ENCODE data around the gene GALNT2. TPM values are rescaled to one million over a fixed set of nuclear protein-coding genes. Genes with fewer than 3 reads are reported as not detected.

The GALNT2 gene
- total RNA-seq, 1 donor from 2014 or later = 36.0 TPM

- no peak overlapping the region for H3K27ac ChIP-seq (ENCODE audit: low read depth, low read length)
Measured at GRCh38 chr1:230142608-230143210, 75.7 kb downstream of the GALNT2 start.

GRCh38 chr1:230143534-230143933 lies 76.5 kb downstream of the GALNT2 start:
- Histone ChIP-seq H3K27ac (ENCODE audit: low read depth, low read length) (no peak overlapping the region), H3K9me3 (ENCODE audit: control insufficient read depth in 3 of 3, low read length in 3 of 3) (no peaks in the 10 kb centered on the region), H3K4me1 (ENCODE audit: control insufficient read depth in 3 of 3, insufficient read depth in 3 of 3, low read length in 3 of 3) (peaks cover 71 to 90% (median 85%) of the 10 kb centered on the region in 3 donors), H3K27me3 (ENCODE audit: control insufficient read depth in 3 of 3, insufficient read depth in 3 of 3, low read length in 3 of 3) (no peaks in the 10 kb centered on the region), H3K9ac (ENCODE audit: low read depth in 1 of 3, low read length in 3 of 3) (no peak overlapping the region), H3K36me3 (ENCODE audit: control insufficient read depth in 3 of 3, insufficient read depth in 3 of 3, low read length in 3 of 3) (no peaks in the 10 kb centered on the region), H3K4me3 (ENCODE audit: low read length in 3 of 3) (no peak overlapping the region)

More at GRCh38 chr1:230142608-230143210, 75.7 kb downstream of the GALNT2 start:
- Histone ChIP-seq H3K4me3 (ENCODE audit: low read length in 3 of 3) (no peak overlapping the region), H3K27me3 (ENCODE audit: control insufficient read depth in 3 of 3, insufficient read depth in 3 of 3, low read length in 3 of 3) (no peaks in the 10 kb centered on the region), H3K36me3 (ENCODE audit: control insufficient read depth in 3 of 3, insufficient read depth in 3 of 3, low read length in 3 of 3) (no peaks in the 10 kb centered on the region), H3K9me3 (ENCODE audit: control insufficient read depth in 3 of 3, low read length in 3 of 3) (no peaks in the 10 kb centered on the region), H3K9ac (ENCODE audit: low read depth in 1 of 3, low read length in 3 of 3) (no peak overlapping the region), H3K4me1 (ENCODE audit: control insufficient read depth in 3 of 3, insufficient read depth in 3 of 3, low read length in 3 of 3) (peaks cover 69 to 84% (median 78%) of the 10 kb centered on the region in 3 donors)

GRCh38 chr1:230144010-230144614 lies 77.1 kb downstream of the GALNT2 start:
- H3K27ac ChIP-seq (ENCODE audit: low read depth, low read length) = no peak overlapping the region
- no peaks in the 10 kb centered on the region for H3K9me3 ChIP-seq (ENCODE audit: control insufficient read depth in 3 of 3, low read length in 3 of 3)
- H3K27me3 ChIP-seq (ENCODE audit: control insufficient read depth in 3 of 3, insufficient read depth in 3 of 3, low read length in 3 of 3) = no peaks in the 10 kb centered on the region
- no peaks in the 10 kb centered on the region for H3K36me3 ChIP-seq (ENCODE audit: control insufficient read depth in 3 of 3, insufficient read depth in 3 of 3, low read length in 3 of 3)
- H3K4me1 ChIP-seq (ENCODE audit: control insufficient read depth in 3 of 3, insufficient read depth in 3 of 3, low read length in 3 of 3) = peaks cover 74 to 92% (median 84%) of the 10 kb centered on the region in 3 donors
- no peak overlapping the region for H3K9ac ChIP-seq (ENCODE audit: low read depth in 1 of 3, low read length in 3 of 3)
- H3K4me3 ChIP-seq (ENCODE audit: low read length in 3 of 3) = no peak overlapping the region

- peak overlapping the region; percentile 34 for H3K27ac ChIP-seq (ENCODE audit: low read depth, low read length)
- H3K9ac ChIP-seq (ENCODE audit: low read depth in 1 of 3, low read length in 3 of 3) = no peak overlapping the region
- H3K4me3 ChIP-seq (ENCODE audit: low read length in 3 of 3) = no peak overlapping the region
- H3K27me3 ChIP-seq (ENCODE audit: control insufficient read depth in 3 of 3, insufficient read depth in 3 of 3, low read length in 3 of 3) = no peaks in the 10 kb centered on the region
- H3K4me1 ChIP-seq (ENCODE audit: control insufficient read depth in 3 of 3, insufficient read depth in 3 of 3, low read length in 3 of 3) = peaks cover 70 to 92% (median 77%) of the 10 kb centered on the region in 3 donors
- H3K9me3 ChIP-seq (ENCODE audit: control insufficient read depth in 3 of 3, low read length in 3 of 3) = no peaks in the 10 kb centered on the region
- no peaks in the 10 kb centered on the region for H3K36me3 ChIP-seq (ENCODE audit: control insufficient read depth in 3 of 3, insufficient read depth in 3 of 3, low read length in 3 of 3)
Measured at GRCh38 chr1:230144758-230145504, 77.9 kb downstream of the GALNT2 start.

GRCh38 chr1:230145505-230145899 lies 78.5 kb downstream of the GALNT2 start:
- H3K4me1 ChIP-seq (ENCODE audit: control insufficient read depth in 3 of 3, insufficient read depth in 3 of 3, low read length in 3 of 3) = peaks cover 66 to 92% (median 74%) of the 10 kb centered on the region in 3 donors
- H3K36me3 ChIP-seq (ENCODE audit: control insufficient read depth in 3 of 3, insufficient read depth in 3 of 3, low read length in 3 of 3) = no peaks in the 10 kb centered on the region
- peak overlapping the region; percentile 34 for H3K27ac ChIP-seq (ENCODE audit: low read depth, low read length)
- no peak overlapping the region for H3K4me3 ChIP-seq (ENCODE audit: low read length in 3 of 3)
- H3K9ac ChIP-seq (ENCODE audit: low read depth in 1 of 3, low read length in 3 of 3) = no peak overlapping the region
- no peaks in the 10 kb centered on the region for H3K9me3 ChIP-seq (ENCODE audit: control insufficient read depth in 3 of 3, low read length in 3 of 3)
- H3K27me3 ChIP-seq (ENCODE audit: control insufficient read depth in 3 of 3, insufficient read depth in 3 of 3, low read length in 3 of 3) = no peaks in the 10 kb centered on the region

GRCh38 chr1:230145953-230146476 lies 79.0 kb downstream of the GALNT2 start:
- Histone ChIP-seq H3K4me3 (ENCODE audit: low read length in 3 of 3) (no peak overlapping the region), H3K4me1 (ENCODE audit: control insufficient read depth in 3 of 3, insufficient read depth in 3 of 3, low read length in 3 of 3) (peaks cover 63 to 92% (median 69%) of the 10 kb centered on the region in 3 donors), H3K9me3 (ENCODE audit: control insufficient read depth in 3 of 3, low read length in 3 of 3) (no peaks in the 10 kb centered on the region), H3K27me3 (ENCODE audit: control insufficient read depth in 3 of 3, insufficient read depth in 3 of 3, low read length in 3 of 3) (no peaks in the 10 kb centered on the region), H3K9ac (ENCODE audit: low read depth in 1 of 3, low read length in 3 of 3) (no peak overlapping the region), H3K36me3 (ENCODE audit: control insufficient read depth in 3 of 3, insufficient read depth in 3 of 3, low read length in 3 of 3) (no peaks in the 10 kb centered on the region), H3K27ac (ENCODE audit: low read depth, low read length) (peak overlapping the region; percentile 34)

GRCh38 chr1:230146709-230147108 lies 79.7 kb downstream of the GALNT2 start:
- no peak overlapping the region for H3K4me3 ChIP-seq (ENCODE audit: low read length in 3 of 3)
- no peak overlapping the region for H3K9ac ChIP-seq (ENCODE audit: low read depth in 1 of 3, low read length in 3 of 3)
- H3K27ac ChIP-seq (ENCODE audit: low read depth, low read length) = no peak overlapping the region
- H3K9me3 ChIP-seq (ENCODE audit: control insufficient read depth in 3 of 3, low read length in 3 of 3) = no peaks in the 10 kb centered on the region
- H3K27me3 ChIP-seq (ENCODE audit: control insufficient read depth in 3 of 3, insufficient read depth in 3 of 3, low read length in 3 of 3) = no peaks in the 10 kb centered on the region
- H3K36me3 ChIP-seq (ENCODE audit: control insufficient read depth in 3 of 3, insufficient read depth in 3 of 3, low read length in 3 of 3) = no peaks in the 10 kb centered on the region
- H3K4me1 ChIP-seq (ENCODE audit: control insufficient read depth in 3 of 3, insufficient read depth in 3 of 3, low read length in 3 of 3) = peaks cover 58 to 89% (median 63%) of the 10 kb centered on the region in 3 donors

- Histone ChIP-seq H3K36me3 (ENCODE audit: control insufficient read depth in 3 of 3, insufficient read depth in 3 of 3, low read length in 3 of 3) (no peaks in the 10 kb centered on the region), H3K9ac (ENCODE audit: low read depth in 1 of 3, low read length in 3 of 3) (peak overlapping the region in 2 of 3 donors; percentile 8 to 60), H3K27ac (ENCODE audit: low read depth, low read length) (peak overlapping the region; percentile 46), H3K4me1 (ENCODE audit: control insufficient read depth in 3 of 3, insufficient read depth in 3 of 3, low read length in 3 of 3) (peaks cover 53 to 82% (median 57%) of the 10 kb centered on the region in 3 donors), H3K27me3 (ENCODE audit: control insufficient read depth in 3 of 3, insufficient read depth in 3 of 3, low read length in 3 of 3) (no peaks in the 10 kb centered on the region), H3K9me3 (ENCODE audit: control insufficient read depth in 3 of 3, low read length in 3 of 3) (no peaks in the 10 kb centered on the region), H3K4me3 (ENCODE audit: low read length in 3 of 3) (no peak overlapping the region)
Measured at GRCh38 chr1:230147253-230148125, 80.5 kb downstream of the GALNT2 start.

- Histone ChIP-seq H3K4me3 (ENCODE audit: low read length in 3 of 3) (no peak overlapping the region), H3K36me3 (ENCODE audit: control insufficient read depth in 3 of 3, insufficient read depth in 3 of 3, low read length in 3 of 3) (no peaks in the 10 kb centered on the region), H3K4me1 (ENCODE audit: control insufficient read depth in 3 of 3, insufficient read depth in 3 of 3, low read length in 3 of 3) (peaks cover 48 to 77% (median 50%) of the 10 kb centered on the region in 3 donors), H3K27ac (ENCODE audit: low read depth, low read length) (no peak overlapping the region), H3K27me3 (ENCODE audit: control insufficient read depth in 3 of 3, insufficient read depth in 3 of 3, low read length in 3 of 3) (no peaks in the 10 kb centered on the region), H3K9me3 (ENCODE audit: control insufficient read depth in 3 of 3, low read length in 3 of 3) (no peaks in the 10 kb centered on the region), H3K9ac (ENCODE audit: low read depth in 1 of 3, low read length in 3 of 3) (peak overlapping the region in 2 of 3 donors; percentile 8 to 60)
Measured at GRCh38 chr1:230148126-230148652, 81.2 kb downstream of the GALNT2 start.

Measured in skeletal muscle tissue (tissue), 4 donors.